Skeletal muscle tissue (tissue), 4 donors: ENCODE measurements around the gene DDX18. TPM values are rescaled to one million over a fixed set of nuclear protein-coding genes. Genes with fewer than 3 reads are reported as not detected.
A peak's percentile ranks its signal among the peaks of the same experiment; 100 is the strongest.

Experiments used
- H3K27ac ChIP-seq: one replicate; pipeline ENCODE4 v1.7.0; 2013; ENCODE audit warnings: mild to moderate bottlenecking, low read depth, low read length, inconsistent platforms
- H3K27me3 ChIP-seq, 3 donors: one replicate each; pipeline ENCODE4 v1.7.0; 2013; ENCODE audit warnings: low read length in 3 of 3; ENCODE audit not compliant: control insufficient read depth in 3 of 3, insufficient read depth in 3 of 3
- H3K36me3 ChIP-seq, 3 donors: one replicate each; pipeline ENCODE4 v1.7.0; 2013; ENCODE audit warnings: low read length in 3 of 3; ENCODE audit not compliant: control insufficient read depth in 3 of 3, insufficient read depth in 3 of 3
- H3K4me1 ChIP-seq, 3 donors: one replicate each; pipeline ENCODE4 v1.7.0; 2013; ENCODE audit warnings: low read length in 3 of 3, mild to moderate bottlenecking in 3 of 3; ENCODE audit not compliant: control insufficient read depth in 3 of 3, insufficient read depth in 3 of 3
- H3K4me3 ChIP-seq, 3 donors: one replicate each; pipeline ENCODE4 v1.7.0; 2013; ENCODE audit warnings: low read length in 3 of 3
- H3K9ac ChIP-seq, 3 donors: one replicate each; pipeline ENCODE4 v1.7.0; 2013; ENCODE audit warnings: low read length in 3 of 3, mild to moderate bottlenecking in 3 of 3, moderate library complexity in 2 of 3, low read depth in 1 of 3
- H3K9me3 ChIP-seq, 3 donors: one replicate each; pipeline ENCODE4 v1.7.0; 2013; ENCODE audit warnings: low read length in 3 of 3; ENCODE audit not compliant: control insufficient read depth in 3 of 3
- total RNA-seq: library from RNA; depleted of rRNA; stranded (reverse); fragments of >200 nt; gene quantifications from one replicate; pipeline ENCODE4 v1.2.3, GENCODE V29; 2014
- donor health status: Osteomylitis.

Gene DDX18
- total RNA-seq, 1 donor from 2014 or later: 32.4 TPM

DNA sequence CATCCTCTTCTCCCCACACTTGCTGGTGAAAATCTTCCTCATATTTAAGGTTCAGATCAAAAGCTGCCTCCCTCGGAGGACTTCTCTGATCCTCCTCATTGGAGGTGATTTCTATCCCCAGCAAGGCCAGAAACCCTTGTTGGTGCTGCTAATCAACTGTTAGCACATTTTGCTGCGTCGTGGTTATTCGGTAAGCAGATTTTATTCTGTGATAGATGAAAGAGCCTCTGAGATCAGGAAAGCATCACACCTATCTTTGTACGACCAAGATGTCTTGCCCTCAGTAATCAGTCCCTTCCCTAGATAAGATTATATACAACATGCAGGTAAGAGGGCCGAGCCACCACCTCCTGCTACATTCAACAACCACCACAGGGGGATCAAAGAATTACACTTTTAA lies 40.1 kb downstream of the DDX18 start:
- Histone ChIP-seq H3K27me3 (peaks cover 11 to 20% (median 16%) of the 10 kb centered on the region in 3 donors), H3K9me3 (no peaks in the 10 kb centered on the region), H3K36me3 (no peaks in the 10 kb centered on the region), H3K4me3 (no peak overlapping the region), H3K9ac (no peak overlapping the region), H3K4me1 (no peaks in the 10 kb centered on the region), H3K27ac (no peak overlapping the region)

DNA sequence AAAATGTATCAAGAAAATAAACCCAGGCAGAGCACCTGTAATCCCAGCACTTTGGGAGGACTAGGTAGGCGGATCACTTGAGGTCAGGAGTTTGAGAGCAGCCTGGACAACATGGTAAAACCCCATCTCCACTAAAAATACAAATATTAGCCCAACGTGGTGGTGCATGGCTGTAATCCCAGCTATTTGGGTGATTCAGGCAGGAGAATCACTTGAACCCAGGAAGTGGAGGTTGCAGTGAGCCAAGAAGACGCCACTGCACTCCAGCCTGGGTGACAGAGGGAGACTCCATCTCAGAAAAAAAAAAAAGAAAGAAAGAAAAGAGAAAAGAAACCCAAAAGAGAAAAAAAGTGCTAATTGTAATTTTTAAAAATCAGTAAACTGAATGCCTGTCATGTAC lies 41.4 kb downstream of the DDX18 start:
- Histone ChIP-seq H3K27me3 (peaks cover 16 to 32% (median 20%) of the 10 kb centered on the region in 3 donors), H3K36me3 (no peaks in the 10 kb centered on the region), H3K4me3 (no peak overlapping the region), H3K4me1 (peaks cover 0 to 2% (median 0%) of the 10 kb centered on the region in 3 donors), H3K9ac (no peak overlapping the region), H3K9me3 (no peaks in the 10 kb centered on the region), H3K27ac (no peak overlapping the region)

GRCh38 chr2:117856415-117857210 lies 42.1 kb downstream of the DDX18 start:
- H3K27ac ChIP-seq: no peak overlapping the region
- H3K9ac ChIP-seq: no peak overlapping the region
- peaks cover 15 to 32% (median 20%) of the 10 kb centered on the region in 3 donors for H3K27me3 ChIP-seq
- no peaks in the 10 kb centered on the region for H3K36me3 ChIP-seq
- no peaks in the 10 kb centered on the region for H3K9me3 ChIP-seq
- peaks cover 0 to 2% (median 0%) of the 10 kb centered on the region in 3 donors for H3K4me1 ChIP-seq
- H3K4me3 ChIP-seq: no peak overlapping the region

- H3K27me3 ChIP-seq: peaks cover 9 to 28% (median 17%) of the 10 kb centered on the region in 3 donors
- H3K4me1 ChIP-seq: peaks cover 0 to 2% (median 0%) of the 10 kb centered on the region in 3 donors
- no peak overlapping the region for H3K27ac ChIP-seq
- no peaks in the 10 kb centered on the region for H3K9me3 ChIP-seq
- no peak overlapping the region for H3K9ac ChIP-seq
- no peak overlapping the region for H3K4me3 ChIP-seq
- H3K36me3 ChIP-seq: no peaks in the 10 kb centered on the region
Measured at GRCh38 chr2:117858336-117858735, 43.8 kb downstream of the DDX18 start.

GRCh38 chr2:117858892-117859531 lies 44.5 kb downstream of the DDX18 start:
- Histone ChIP-seq H3K9ac (no peak overlapping the region), H3K27me3 (peaks cover 9 to 28% (median 17%) of the 10 kb centered on the region in 3 donors), H3K36me3 (no peaks in the 10 kb centered on the region), H3K4me3 (no peak overlapping the region), H3K4me1 (peaks cover 0 to 2% (median 0%) of the 10 kb centered on the region in 3 donors), H3K9me3 (no peaks in the 10 kb centered on the region), H3K27ac (no peak overlapping the region)

DNA sequence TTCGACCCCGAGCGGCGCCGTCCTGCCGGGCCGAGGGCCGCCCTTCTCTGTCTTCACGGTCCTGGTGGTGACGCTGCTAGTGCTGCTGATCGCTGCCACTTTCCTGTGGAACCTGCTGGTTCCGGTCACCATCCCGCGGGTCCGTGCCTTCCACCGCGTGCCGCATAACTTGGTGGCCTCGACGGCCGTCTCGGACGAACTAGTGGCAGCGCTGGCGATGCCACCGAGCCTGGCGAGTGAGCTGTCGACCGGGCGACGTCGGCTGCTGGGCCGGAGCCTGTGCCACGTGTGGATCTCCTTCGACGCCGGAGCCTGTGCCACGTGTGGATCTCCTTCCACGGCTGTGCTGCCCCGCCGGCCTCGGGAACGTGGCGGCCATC lies 45.0 kb downstream of the DDX18 start:
- Histone ChIP-seq H3K9me3 (no peaks in the 10 kb centered on the region), H3K36me3 (no peaks in the 10 kb centered on the region), H3K9ac (no peak overlapping the region), H3K4me3 (no peak overlapping the region), H3K4me1 (peaks cover 0 to 2% (median 0%) of the 10 kb centered on the region in 3 donors), H3K27me3 (peaks cover 9 to 28% (median 17%) of the 10 kb centered on the region in 3 donors), H3K27ac (no peak overlapping the region)

DNA sequence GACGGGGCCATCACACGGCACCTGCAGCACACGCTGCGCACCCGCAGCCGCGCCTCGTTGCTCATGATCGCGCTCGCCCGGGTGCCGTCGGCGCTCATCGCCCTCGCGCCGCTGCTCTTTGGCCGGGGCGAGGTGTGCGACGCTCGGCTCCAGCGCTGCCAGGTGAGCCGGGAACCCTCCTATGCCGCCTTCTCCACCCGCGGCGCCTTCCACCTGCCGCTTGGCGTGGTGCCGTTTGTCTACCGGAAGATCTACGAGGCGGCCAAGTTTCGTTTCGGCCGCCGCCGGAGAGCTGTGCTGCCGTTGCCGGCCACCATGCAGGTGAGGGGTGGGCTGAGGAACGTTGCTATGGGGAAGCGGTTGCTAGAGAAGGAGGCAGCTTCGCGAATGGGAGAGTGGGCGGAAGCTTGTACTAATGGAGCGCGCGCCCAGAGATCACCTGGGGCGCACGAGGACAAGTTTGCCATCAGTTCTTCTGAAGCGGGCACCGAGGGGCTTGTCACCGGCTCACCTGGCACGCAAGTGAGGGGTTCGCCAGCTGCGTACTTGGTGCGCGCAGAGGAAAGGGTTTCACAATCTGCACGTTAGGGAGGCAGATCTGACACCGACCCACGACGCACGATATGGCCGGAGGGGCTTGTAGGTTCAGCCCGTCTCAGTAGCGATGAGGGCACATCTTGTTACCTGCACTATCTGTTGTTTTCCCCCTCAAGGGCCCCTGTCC lies 45.6 kb downstream of the DDX18 start:
- no peaks in the 10 kb centered on the region for H3K36me3 ChIP-seq
- H3K27ac ChIP-seq: no peak overlapping the region
- H3K9ac ChIP-seq: no peak overlapping the region
- H3K4me1 ChIP-seq: peaks cover 0 to 2% (median 0%) of the 10 kb centered on the region in 3 donors
- H3K4me3 ChIP-seq: peak overlapping the region in 2 of 3 donors; percentile 9 to 41
- peaks cover 9 to 28% (median 17%) of the 10 kb centered on the region in 3 donors for H3K27me3 ChIP-seq
- H3K9me3 ChIP-seq: no peaks in the 10 kb centered on the region

- no peak overlapping the region for H3K9ac ChIP-seq
- H3K27ac ChIP-seq: no peak overlapping the region
- H3K4me3 ChIP-seq: no peak overlapping the region
- peaks cover 0 to 2% (median 0%) of the 10 kb centered on the region in 3 donors for H3K9me3 ChIP-seq
- no peaks in the 10 kb centered on the region for H3K36me3 ChIP-seq
- H3K27me3 ChIP-seq: peaks cover 9 to 28% (median 17%) of the 10 kb centered on the region in 3 donors
- peaks cover 0 to 2% (median 0%) of the 10 kb centered on the region in 3 donors for H3K4me1 ChIP-seq
Measured at GRCh38 chr2:117862459-117862858, 48.0 kb downstream of the DDX18 start.

GRCh38 chr2:117875786-117876185 lies 61.3 kb downstream of the DDX18 start:
- no peak overlapping the region for H3K9ac ChIP-seq
- no peak overlapping the region for H3K4me3 ChIP-seq
- no peaks in the 10 kb centered on the region for H3K9me3 ChIP-seq
- H3K27ac ChIP-seq: no peak overlapping the region
- H3K4me1 ChIP-seq: no peaks in the 10 kb centered on the region
- H3K27me3 ChIP-seq: no peaks in the 10 kb centered on the region
- no peaks in the 10 kb centered on the region for H3K36me3 ChIP-seq
